GM13977 (cell line): ENCODE results near the gene SSRP1.

Experiments
- DNase-seq: peaks from one replicate; pipeline ENCODE4 v3.0.0; 2012; ENCODE audit warnings: low spot score
- in situ Hi-C: fragments of 300-500 bp; cut with MboI; formaldehyde crosslinking; loops from one replicate; pipeline ENCODE4 v1.12.0; 2022; ENCODE audit warnings: low sequenced_read_pairs, low pct_unique_long_range_greater_than_20kb, mixed read lengths, inconsistent platforms; ENCODE audit not compliant: unreplicated experiment
- TF ChIP-seq, protein P1 (sequence below): IDR thresholded peaks from 2 replicates; pipeline ENCODE4 v1.5.1; 2012; ENCODE audit warnings: mild to moderate bottlenecking, control low read depth; ENCODE audit not compliant: insufficient read depth; ENCODE audit errors: extremely low read depth, missing control alignments

The SSRP1 gene, protein sequence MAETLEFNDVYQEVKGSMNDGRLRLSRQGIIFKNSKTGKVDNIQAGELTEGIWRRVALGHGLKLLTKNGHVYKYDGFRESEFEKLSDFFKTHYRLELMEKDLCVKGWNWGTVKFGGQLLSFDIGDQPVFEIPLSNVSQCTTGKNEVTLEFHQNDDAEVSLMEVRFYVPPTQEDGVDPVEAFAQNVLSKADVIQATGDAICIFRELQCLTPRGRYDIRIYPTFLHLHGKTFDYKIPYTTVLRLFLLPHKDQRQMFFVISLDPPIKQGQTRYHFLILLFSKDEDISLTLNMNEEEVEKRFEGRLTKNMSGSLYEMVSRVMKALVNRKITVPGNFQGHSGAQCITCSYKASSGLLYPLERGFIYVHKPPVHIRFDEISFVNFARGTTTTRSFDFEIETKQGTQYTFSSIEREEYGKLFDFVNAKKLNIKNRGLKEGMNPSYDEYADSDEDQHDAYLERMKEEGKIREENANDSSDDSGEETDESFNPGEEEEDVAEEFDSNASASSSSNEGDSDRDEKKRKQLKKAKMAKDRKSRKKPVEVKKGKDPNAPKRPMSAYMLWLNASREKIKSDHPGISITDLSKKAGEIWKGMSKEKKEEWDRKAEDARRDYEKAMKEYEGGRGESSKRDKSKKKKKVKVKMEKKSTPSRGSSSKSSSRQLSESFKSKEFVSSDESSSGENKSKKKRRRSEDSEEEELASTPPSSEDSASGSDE

DNA sequence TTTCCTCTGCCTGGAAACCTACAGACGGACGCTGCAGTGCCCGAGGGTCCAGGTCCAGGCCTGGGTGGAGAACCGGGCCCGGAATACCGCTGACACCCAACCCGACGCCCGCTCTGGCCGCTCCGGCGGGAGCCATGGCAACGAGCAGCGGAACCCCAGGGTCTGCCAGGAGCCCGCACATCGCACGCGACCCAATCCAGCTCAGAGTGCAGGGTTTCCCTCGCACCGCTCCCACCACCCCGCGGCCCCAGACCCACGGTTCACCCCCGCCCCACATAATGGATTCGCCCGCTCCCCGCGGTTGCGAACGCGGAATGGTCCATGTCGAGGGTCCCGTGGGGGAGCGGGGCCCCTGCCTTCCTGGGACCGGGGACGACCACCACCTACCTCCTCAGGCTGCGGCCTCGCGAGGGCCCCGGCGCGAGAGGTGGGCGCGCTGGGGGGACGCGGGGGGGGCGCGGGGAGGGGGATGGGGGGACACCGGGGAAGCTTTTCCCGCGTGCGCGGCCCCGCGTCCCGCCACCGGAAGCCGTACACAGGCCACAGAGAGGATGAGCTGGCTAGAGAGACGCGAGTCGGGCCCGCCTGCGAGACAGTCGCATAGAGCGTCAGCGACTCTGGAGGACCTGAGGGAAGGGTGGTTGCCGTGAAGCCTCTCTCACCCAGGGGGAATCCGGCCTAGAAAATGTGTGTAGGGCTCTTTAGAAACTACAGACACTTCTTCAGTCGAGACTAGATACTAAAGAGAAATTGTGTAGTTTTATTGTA is at the start of gene SSRP1:
SSRP1 (minus strand) TSS at position 550 of the 768 bp plus-strand sequence. CDS start 771 bp downstream, outside the sequence.
- in situ Hi-C loops: no loop called here
- peak; percentile 94 for DNase-seq

DNA sequence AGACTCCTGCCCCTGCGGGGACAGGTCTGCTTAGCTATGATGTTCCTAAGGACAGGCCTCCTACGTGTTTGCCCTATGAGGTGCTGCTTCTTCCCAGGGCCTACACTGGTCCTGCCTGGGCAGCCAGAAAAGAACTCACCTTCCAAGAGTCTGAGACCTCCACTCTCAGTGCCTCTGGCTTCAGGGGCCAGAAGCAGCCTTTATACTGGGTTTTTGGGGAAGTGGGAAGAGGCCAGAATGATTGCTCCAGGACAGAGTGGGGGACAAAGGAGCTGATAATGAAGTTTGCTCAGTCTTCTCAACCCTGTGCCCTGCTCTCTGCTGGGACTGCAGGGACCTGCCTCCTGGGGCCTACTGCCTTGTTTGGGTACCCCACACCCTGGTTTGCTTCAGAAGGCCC is 45.3 kb upstream of the SSRP1 start, which contains the start of gene PRG3:
PRG3 (minus strand) TSS at position 176 of the 400 bp plus-strand sequence. CDS start 442 bp downstream, outside the sequence.
- no peak for DNase-seq
- TF ChIP-seq, protein P1, sequence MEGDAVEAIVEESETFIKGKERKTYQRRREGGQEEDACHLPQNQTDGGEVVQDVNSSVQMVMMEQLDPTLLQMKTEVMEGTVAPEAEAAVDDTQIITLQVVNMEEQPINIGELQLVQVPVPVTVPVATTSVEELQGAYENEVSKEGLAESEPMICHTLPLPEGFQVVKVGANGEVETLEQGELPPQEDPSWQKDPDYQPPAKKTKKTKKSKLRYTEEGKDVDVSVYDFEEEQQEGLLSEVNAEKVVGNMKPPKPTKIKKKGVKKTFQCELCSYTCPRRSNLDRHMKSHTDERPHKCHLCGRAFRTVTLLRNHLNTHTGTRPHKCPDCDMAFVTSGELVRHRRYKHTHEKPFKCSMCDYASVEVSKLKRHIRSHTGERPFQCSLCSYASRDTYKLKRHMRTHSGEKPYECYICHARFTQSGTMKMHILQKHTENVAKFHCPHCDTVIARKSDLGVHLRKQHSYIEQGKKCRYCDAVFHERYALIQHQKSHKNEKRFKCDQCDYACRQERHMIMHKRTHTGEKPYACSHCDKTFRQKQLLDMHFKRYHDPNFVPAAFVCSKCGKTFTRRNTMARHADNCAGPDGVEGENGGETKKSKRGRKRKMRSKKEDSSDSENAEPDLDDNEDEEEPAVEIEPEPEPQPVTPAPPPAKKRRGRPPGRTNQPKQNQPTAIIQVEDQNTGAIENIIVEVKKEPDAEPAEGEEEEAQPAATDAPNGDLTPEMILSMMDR: no peak
- in situ Hi-C loops: no loop called here

More for the DNA sequence above, at the start of gene SSRP1:
- TF ChIP-seq, protein P1: peak; percentile 26

DNA sequence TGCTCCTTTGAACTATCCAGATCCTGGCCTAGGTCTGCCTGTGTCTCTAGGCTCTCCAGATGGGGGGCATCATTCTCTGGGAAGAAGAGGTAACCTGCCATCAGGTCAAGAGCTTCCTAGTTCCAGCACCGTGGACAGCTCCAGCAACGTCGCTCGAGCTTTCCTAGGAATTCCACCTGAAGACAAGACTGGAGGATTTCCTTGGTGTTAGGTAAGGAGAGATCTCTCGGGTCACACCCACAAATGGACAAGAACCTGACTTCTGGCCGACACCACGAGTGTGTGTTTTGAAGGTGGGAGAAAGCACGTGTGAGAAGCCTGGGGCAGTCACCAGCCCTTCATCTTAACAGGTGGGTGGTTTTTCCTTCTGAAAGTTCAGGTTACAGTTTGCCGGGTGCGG is 44.0 kb upstream of the SSRP1 start:
- DNase-seq: no peak
- TF ChIP-seq, protein P1: no peak
- in situ Hi-C loops: no loop called here

DNA sequence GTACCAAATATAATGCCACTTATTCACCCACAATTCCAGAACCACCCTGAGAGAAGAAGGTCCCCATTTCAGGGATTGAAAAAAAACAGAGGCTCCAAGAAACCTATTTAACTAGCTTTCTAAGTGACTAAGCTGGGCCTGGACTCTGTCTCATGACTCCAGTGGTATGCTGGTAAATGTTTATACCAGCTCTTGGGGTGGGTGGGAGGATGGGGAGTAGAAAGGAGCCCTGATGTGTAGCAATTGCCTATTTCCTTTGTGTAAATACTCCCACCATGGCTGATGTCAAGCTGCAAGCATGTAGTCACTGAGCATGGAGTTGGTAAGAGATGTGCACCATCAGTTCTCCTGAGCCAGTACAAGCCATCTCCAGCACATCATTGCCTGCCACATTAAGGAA is 42.5 kb upstream of the SSRP1 start:
- TF ChIP-seq, protein P1: no peak
- no peak for DNase-seq
- in situ Hi-C loops: no loop called here

DNA sequence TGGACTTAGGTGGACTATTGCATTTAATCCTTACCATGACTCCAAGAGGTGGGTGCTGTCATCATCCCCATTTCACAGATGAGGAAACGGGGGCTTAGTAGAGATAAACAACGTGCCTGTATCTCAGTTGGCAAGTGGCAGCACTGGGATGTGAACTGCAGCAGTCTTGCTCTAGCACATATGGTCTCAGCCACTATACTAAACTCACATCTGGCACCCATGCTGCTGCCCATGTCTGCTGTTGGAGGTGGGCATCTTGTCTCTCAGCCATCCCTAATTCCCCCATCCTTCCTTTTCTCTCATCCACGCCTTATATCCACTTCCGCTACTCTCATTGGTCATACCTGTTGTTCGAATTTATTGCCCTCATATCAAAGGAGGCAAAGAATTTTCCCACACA is 41.4 kb upstream of the SSRP1 start:
- no peak for DNase-seq
- TF ChIP-seq, protein P1: no peak
- in situ Hi-C loops: no loop called here
